Loucy (cell line): ENCODE measurements around the gene MYRIP.

ENCODE experiments used
- H2AFZ ChIP-seq: fragments of 200-600 bp; sonication (generic); 2 replicates; pipeline ENCODE4 v1.6.0; 2016; ENCODE audit warnings: antibody characterized with exemption, mild to moderate bottlenecking, low read length, moderate library complexity
- H3F3A ChIP-seq: fragments of 200-600 bp; 2 replicates; pipeline ENCODE4 v1.6.0; 2016; ENCODE audit warnings: antibody characterized with exemption, low read depth, mild to moderate bottlenecking
- H3K27me3 ChIP-seq: fragments of 200-600 bp; sonication (generic); 2 replicates; pipeline ENCODE4 v1.6.1; 2014; ENCODE audit warnings: low read length, mild to moderate bottlenecking; ENCODE audit not compliant: insufficient read depth, poor library complexity, severe bottlenecking
- H3K36me3 ChIP-seq: fragments of 200-600 bp; sonication (generic); 2 replicates; pipeline ENCODE4 v1.6.1; 2016; ENCODE audit warnings: low read length; ENCODE audit not compliant: insufficient read depth
- H3K4me1 ChIP-seq: fragments of 200-600 bp; sonication (generic); 2 replicates; pipeline ENCODE4 v1.5.1; 2014; ENCODE audit warnings: low read length, mild to moderate bottlenecking; ENCODE audit not compliant: insufficient read depth, poor library complexity, severe bottlenecking
- H3K4me2 ChIP-seq: fragments of 200-600 bp; sonication (generic); 2 replicates; pipeline ENCODE4 v1.6.0; 2014; ENCODE audit warnings: antibody characterized with exemption, low read length, low read depth, mild to moderate bottlenecking; ENCODE audit not compliant: poor library complexity, severe bottlenecking
- H3K4me3 ChIP-seq: fragments of 200-600 bp; sonication (generic); 2 replicates; pipeline ENCODE4 v1.5.1; 2014; ENCODE audit warnings: low read length, mild to moderate bottlenecking, mixed read lengths; ENCODE audit not compliant: poor library complexity, severe bottlenecking
- H3K79me2 ChIP-seq: fragments of 200-600 bp; sonication (generic); 2 replicates; pipeline ENCODE4 v1.6.1; 2014; ENCODE audit warnings: low read length; ENCODE audit not compliant: insufficient read depth
- H3K9ac ChIP-seq: fragments of 200-600 bp; sonication (generic); 2 replicates; pipeline ENCODE4 v1.6.0; 2014; ENCODE audit warnings: mild to moderate bottlenecking, low read depth, low read length, moderate library complexity; ENCODE audit not compliant: poor library complexity, severe bottlenecking
- H3K9me2 ChIP-seq: fragments of 200-600 bp; sonication (generic); replicated peaks from 2 replicates; pipeline ENCODE4 v1.6.1; 2016; ENCODE audit warnings: low read depth, low read length, mixed read lengths
- H3K9me3 ChIP-seq: fragments of 200-600 bp; sonication (generic); 2 replicates; pipeline ENCODE4 v1.6.1; 2014; ENCODE audit warnings: mild to moderate bottlenecking, antibody characterized with exemption, low read length, low read depth; ENCODE audit not compliant: insufficient read depth
- H4K20me1 ChIP-seq: fragments of 200-600 bp; sonication (generic); 2 replicates; pipeline ENCODE4 v1.6.0; 2014; ENCODE audit warnings: antibody characterized with exemption, low read length, mild to moderate bottlenecking; ENCODE audit not compliant: insufficient read depth, poor library complexity, severe bottlenecking
- CTCF ChIP-seq: fragments of 200-600 bp; sonication (generic); conservative IDR thresholded peaks from 2 replicates; pipeline ENCODE4 v1.5.1; 2014; ENCODE audit warnings: mild to moderate bottlenecking, antibody characterized with exemption, low read length
- EZH2phosphoT487 ChIP-seq: fragments of 200-600 bp; IDR thresholded peaks from 2 replicates; pipeline ENCODE4 v1.6.1; 2018; ENCODE audit warnings: antibody characterized with exemption, mild to moderate bottlenecking, moderate library complexity, borderline replicate concordance

Gene MYRIP

GRCh38 chr3:39903253-39903652, 93.8 kb downstream of the MYRIP start:
- Histone ChIP-seq H3K4me2 (no peak overlapping the region), H4K20me1 (no peaks in the 10 kb centered on the region), H3F3A (no peaks in the 10 kb centered on the region), H2AFZ (no peak overlapping the region), H3K27me3 (no peaks in the 10 kb centered on the region), H3K4me1 (peaks cover 7% of the 10 kb centered on the region), H3K79me2 (no peaks in the 10 kb centered on the region), H3K9me2 (no peaks in the 10 kb centered on the region), H3K9me3 (no peaks in the 10 kb centered on the region), H3K36me3 (no peaks in the 10 kb centered on the region), H3K9ac (no peak overlapping the region), H3K4me3 (no peak overlapping the region)
- TF ChIP-seq CTCF (no peak), EZH2phosphoT487 (no peak)

GRCh38 chr3:39905788-39906187, 96.4 kb downstream of the MYRIP start:
- H4K20me1 ChIP-seq: no peaks in the 10 kb centered on the region
- no peak overlapping the region for H3K4me2 ChIP-seq
- no peaks in the 10 kb centered on the region for H3K9me3 ChIP-seq
- no peak overlapping the region for H3K9ac ChIP-seq
- TF ChIP-seq EZH2phosphoT487 (no peak), CTCF (no peak)
- no peaks in the 10 kb centered on the region for H3K36me3 ChIP-seq
- H2AFZ ChIP-seq: no peak overlapping the region
- no peaks in the 10 kb centered on the region for H3K9me2 ChIP-seq
- H3F3A ChIP-seq: no peaks in the 10 kb centered on the region
- peaks cover 8% of the 10 kb centered on the region for H3K4me1 ChIP-seq
- H3K27me3 ChIP-seq: no peaks in the 10 kb centered on the region
- no peaks in the 10 kb centered on the region for H3K79me2 ChIP-seq
- no peak overlapping the region for H3K4me3 ChIP-seq

- Histone ChIP-seq H3K4me2 (no peak overlapping the region), H3K27me3 (no peaks in the 10 kb centered on the region), H3K4me1 (peaks cover 5% of the 10 kb centered on the region), H3K4me3 (no peak overlapping the region), H3K79me2 (no peaks in the 10 kb centered on the region), H3K9me3 (no peaks in the 10 kb centered on the region), H3F3A (no peaks in the 10 kb centered on the region), H3K36me3 (no peaks in the 10 kb centered on the region), H3K9me2 (no peaks in the 10 kb centered on the region), H4K20me1 (no peaks in the 10 kb centered on the region), H2AFZ (peak overlapping the region; percentile 1; the same call in 1 of the 2 replicates), H3K9ac (no peak overlapping the region)
- TF ChIP-seq EZH2phosphoT487: no peak
- TF ChIP-seq CTCF: no peak
Measured at GRCh38 chr3:39907981-39908380, 98.6 kb downstream of the MYRIP start.
